DMS53 (cell line): ENCODE measurements around the gene COL4A4.
A peak's percentile ranks its signal among the peaks of the same experiment; 100 is the strongest.

Source experiments
- DNase-seq: peaks from one replicate; lab custom pipeline; 2025; lab: John Stamatoyannopoulos, UW

The COL4A4 gene

GRCh38 chr2:227161947-227162346 lies 2.1 kb downstream of the COL4A4 start:
- no peak for DNase-seq

DNA sequence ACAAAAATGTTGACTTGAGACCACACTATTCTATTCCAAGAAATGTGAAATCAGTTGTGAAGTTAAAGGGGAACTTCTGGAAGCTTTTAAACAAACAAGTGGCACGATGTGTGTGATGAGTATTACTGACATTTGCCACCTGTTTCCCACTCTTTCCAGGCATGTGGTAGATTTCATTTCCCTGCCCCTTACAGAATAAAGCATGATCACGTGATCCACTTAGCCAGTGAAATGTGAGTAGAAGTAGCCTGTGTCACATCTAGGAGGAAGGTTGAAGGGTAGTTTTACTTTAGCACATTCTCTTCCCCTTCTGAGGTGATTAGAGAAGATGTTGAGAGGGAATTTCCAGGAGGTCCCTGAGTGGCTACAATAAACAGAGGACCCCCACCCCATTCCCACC lies 3.8 kb downstream of the COL4A4 start:
- DNase-seq: peak; percentile 6

GRCh38 chr2:227154986-227155774 lies 8.8 kb downstream of the COL4A4 start:
- DNase-seq: no peak

GRCh38 chr2:227153758-227154486 lies 10.1 kb downstream of the COL4A4 start:
- no peak for DNase-seq

GRCh38 chr2:227153307-227153706 lies 10.7 kb downstream of the COL4A4 start:
- no peak for DNase-seq

DNA sequence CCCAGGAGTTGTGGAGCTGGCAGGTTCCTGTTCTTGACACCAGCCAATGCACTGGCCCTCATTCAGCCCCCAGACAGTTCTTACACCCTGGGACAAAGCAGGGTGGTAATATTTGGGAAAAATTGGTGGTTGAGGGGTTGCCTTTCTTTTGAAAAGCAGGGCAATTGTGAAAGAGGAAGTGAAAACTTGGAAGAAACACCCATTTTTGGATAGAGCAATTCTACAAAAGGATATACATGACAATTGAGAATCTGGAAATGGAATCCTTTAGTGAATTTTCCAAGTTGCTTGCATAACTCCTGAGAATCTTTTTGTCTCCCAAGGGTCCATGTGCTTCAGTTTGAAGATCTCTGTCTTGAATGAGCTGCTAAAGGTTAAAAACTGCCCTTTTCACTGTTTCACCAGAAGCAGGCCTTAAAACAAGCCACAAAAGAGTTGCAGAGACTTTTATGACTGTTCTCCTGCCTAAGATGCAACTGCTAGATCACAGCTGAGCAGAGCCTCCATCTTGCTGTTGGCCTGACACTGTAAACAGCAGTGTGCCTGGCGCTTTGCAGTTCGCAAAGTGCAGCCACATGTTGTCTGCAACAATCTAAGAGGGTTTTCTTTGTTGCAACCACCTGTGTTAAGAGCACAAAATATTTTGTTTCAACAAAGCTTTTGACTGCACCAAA lies 11.8 kb downstream of the COL4A4 start:
- DNase-seq: no peak

GRCh38 chr2:227150222-227150936 lies 13.6 kb downstream of the COL4A4 start:
- DNase-seq: peak; percentile 50

DNA sequence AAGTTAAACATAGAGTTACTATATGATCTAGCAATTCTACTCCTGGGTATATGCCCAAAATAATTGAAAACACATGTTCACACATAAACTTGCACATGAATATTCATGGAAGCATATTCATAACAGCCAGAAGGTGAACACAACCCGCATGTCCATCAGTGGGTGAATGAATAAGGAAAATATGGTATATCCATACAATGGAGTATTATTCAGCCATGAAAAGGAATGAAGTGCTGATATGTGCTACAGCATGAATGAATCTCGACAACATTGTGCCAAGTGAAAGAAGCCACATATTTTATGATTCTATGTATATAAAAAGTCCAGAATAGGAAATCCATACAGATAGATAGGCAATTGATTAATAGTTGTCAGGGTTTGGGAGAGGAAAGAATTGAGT lies 15.9 kb downstream of the COL4A4 start:
- DNase-seq: no peak

DNA sequence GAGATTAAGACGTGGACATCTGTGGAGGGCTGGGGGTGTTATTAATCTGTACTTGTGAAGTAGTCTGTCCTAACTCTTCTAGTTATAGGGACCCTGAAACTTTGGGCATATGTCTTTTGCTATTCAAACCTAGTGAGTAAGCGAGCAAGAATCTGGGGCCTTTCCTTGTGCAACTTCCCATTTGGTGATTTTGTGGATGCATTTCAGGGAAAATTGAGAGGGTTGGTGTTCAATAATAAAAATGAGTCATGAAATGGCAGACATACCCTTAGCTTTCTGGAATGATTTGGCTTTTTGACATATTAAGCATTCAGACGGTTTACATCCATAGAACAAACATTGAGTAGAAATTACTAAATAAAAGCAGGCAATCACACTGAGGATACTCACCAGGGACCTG lies 17.0 kb downstream of the COL4A4 start:
- no peak for DNase-seq

DNA sequence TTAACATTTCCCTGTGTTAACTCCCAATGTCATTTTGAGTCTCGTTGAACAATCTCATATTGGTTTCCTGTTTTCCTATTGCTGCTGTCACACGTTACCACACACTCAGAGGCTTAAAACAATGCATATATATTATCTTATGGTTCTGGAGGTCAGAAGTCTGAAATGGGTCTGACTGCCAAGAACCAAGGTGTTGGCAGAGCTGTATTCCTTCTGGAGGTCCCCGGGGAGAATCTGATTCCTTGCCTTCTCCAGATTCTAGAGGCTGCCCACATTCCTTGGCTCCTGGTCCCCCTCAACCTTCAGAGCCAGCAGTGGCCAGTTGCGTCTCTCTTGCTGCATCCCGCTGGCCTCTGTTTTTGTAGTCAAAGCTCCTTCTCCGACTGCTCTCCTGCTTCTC lies 17.5 kb downstream of the COL4A4 start:
- no peak for DNase-seq

- no peak for DNase-seq
Observed at GRCh38 chr2:227143895-227144294, 20.1 kb downstream of the COL4A4 start.

DNA sequence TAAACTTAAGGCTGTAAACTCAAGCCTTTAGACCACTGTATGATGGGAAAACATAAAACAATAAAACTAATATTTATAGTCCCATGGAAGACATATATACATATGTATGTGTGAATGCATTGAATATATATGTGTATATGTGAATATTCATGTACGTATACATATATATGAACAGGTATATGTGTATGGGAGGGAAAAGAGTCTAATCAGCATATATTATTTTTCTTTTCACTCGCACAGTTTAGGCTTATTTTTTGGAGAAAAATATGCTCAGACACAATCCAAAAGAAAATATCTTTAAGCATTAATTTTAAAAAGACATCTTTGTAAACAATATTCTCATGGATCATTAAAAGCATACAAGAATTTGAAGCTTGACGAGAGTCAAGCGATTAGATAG lies 22.7 kb downstream of the COL4A4 start:
- no peak for DNase-seq

DNA sequence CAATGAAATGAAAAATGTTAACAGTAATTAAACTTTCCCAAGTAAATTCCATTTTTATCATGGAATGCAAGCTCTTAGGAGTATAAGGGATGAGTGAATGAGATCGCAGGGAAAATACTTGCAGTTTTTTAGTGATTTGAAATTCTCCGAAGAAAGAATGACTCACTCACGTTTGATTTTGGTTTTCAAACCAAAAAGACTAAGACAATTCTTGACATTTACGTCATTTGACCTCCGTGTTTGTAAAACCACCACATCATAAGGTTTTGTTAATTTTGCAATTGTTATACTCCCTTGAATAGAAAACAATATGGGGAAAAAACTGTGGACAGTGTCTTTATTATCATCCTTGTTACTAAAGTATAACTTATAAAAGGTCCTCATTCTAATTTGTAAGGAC lies 29.4 kb downstream of the COL4A4 start:
- DNase-seq: no peak

DNA sequence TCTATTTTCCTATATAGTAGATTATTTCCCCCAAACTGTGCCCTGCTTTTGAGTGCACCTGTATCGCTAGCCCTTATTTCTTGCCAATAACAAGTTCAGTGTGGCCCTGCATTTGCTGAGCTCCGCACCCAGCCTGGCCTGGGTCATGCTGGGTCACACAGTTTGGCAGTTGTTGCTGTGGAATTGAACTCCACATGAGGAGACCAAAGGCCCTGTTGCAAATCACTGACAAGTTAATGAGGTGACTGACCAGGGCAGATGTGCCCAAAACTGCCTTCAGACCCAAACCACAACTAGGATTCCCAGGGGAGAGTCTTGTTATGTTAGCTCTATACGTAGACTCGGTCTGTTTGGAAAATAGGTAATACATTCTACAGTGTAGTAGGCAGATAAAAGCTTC lies 31.0 kb downstream of the COL4A4 start:
- DNase-seq: no peak

GRCh38 chr2:227130636-227131035 lies 33.4 kb downstream of the COL4A4 start:
- DNase-seq: no peak

DNA sequence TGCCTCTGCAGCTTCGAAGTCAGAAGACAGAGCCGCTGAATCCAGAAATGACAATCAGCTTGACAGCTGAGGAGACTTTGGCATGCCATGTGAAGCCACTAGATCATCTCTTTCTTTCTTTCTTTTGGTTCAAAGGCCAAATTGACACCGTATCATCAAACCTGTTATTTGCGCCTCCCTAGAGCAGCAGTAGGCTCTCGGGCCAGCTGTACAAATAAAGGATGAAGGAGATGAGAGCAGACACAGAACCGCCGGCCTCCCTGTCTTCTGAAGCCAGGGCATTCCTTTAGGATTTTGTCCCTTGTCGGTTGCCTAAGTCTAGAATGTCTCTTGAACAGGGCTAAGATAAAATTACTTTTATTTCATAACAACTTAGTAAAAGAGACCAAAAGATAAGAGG lies 36.8 kb downstream of the COL4A4 start:
- DNase-seq: peak; percentile 80

GRCh38 chr2:227125506-227125905 lies 38.5 kb downstream of the COL4A4 start:
- DNase-seq: no peak

- no peak for DNase-seq
Observed at GRCh38 chr2:227124811-227125210, 39.2 kb downstream of the COL4A4 start.

DNA sequence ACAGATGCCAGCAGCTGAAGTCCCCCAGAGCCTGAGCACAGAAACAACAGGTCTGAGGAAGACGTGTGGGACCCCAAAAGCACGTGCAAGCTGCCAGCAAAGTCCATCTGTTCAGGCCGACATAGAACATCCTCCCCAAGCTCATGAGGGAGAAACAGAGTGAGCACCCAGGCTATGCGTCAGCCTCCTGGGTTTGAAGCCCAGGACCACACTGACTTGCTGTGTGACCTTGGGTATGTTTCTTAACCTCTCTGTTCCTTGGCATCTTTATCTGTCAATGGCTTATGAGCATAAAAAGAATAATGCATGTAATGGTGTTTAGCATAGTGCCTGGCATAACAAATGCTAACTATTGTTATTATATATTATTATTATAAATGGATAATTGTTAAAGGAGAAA lies 40.3 kb downstream of the COL4A4 start:
- no peak for DNase-seq

DNA sequence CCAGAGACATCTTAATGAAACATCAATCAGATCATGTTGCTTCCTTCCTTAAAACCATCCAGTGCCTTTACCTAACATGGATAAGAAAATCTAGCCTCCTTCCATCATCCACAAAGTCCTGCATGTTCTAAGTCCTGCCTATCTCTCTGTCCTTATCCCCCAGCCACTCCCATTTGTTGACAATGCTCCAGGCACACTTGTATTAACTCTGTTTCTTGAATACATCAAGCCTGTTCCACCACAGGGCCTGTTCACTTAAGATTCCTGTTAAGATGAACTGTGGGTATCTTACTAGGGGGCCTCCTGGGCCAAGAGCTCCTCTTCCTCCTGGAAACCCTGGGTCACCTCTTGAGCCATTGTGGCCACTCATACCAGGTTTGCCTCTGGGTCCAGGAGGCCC lies 45.7 kb downstream of the COL4A4 start:
- DNase-seq: no peak

DNA sequence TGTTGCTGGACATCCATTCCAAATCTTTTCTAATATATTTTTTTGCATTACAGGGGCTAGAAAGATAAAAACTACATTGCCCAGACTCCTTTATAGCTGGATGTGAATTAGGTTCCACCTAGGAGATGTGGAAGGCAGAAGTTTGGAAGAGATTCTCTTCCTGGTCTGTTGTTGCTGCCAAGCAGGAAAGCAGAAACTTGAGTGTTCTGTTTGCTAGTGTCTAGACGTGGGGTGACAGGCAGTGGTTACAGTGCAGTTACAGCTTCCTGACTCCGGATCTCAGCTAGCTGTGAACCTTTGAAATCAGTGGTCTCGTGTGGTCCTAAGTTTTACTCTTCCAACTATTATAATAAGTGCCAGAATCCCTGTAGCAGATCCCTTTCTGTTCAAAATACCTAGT lies 46.2 kb downstream of the COL4A4 start:
- no peak for DNase-seq

GRCh38 chr2:227117027-227117426 lies 47.0 kb downstream of the COL4A4 start:
- no peak for DNase-seq
